ENCODE data around the gene DHH. TPM values are rescaled to one million over a fixed set of nuclear protein-coding genes. Genes with fewer than 3 reads are reported as not detected.

DHH gene
- total RNA-seq, 4 donors from 2014 or later = 0.66 to 3.0 (median 1.9) TPM

GRCh38 chr12:49060237-49061156 is 34.1 kb downstream of the DHH start, which contains the start of gene KMT2D:
Gene KMT2D (minus strand): TSS chr12:49060794. CDS start chr12:49055324, 5,470 bp downstream.
- Histone ChIP-seq H3K27ac (replicated peaks in 1 of 4) (peak within 1 kb of the TSS; percentile 96 to 98 (median 96)), H3K36me3 (no peaks in the 10 kb centered on the region), H3K4me3 (peak within 1 kb of the TSS; percentile 77 to 100 (median 98)), H3K27me3 (no peaks in the 10 kb centered on the region), H3K9me3 (no peaks in the 10 kb centered on the region), H3K4me1 (peaks cover 34 to 58% (median 51%) of the 10 kb centered on the region in 4 donors)
- peak; percentile 96 for DNase-seq (ENCODE audit: extremely low spot score)
- TF ChIP-seq CTCF (IDR thresholded peaks at IDR 0.05) (peak in 2 of 3 experiments; percentile 40 to 43), POLR2AphosphoS5 (IDR thresholded peaks at IDR 0.05) (peak; percentile 88 to 93), POLR2A (IDR thresholded peaks at IDR 0.05; ENCODE audit: low read depth) (peak; percentile 44), EP300 (IDR thresholded peaks at IDR 0.05) (no peak)
- WGBS = 0% methylated on average over 13 of the region's 74 CpGs
- intact Hi-C loops (cut with DNase I) = loop anchor here (5.0 kb wide), 2 partner anchors 67 to 172 kb away; no protein-coding TSS in a partner anchor

GRCh38 chr12:49059299-49060171 is 35.1 kb downstream of the DHH start:
- peaks cover 41 to 68% (median 59%) of the 10 kb centered on the region in 4 donors for H3K4me1 ChIP-seq
- DNase-seq (ENCODE audit: extremely low spot score) = no peak
- H3K9me3 ChIP-seq = no peaks in the 10 kb centered on the region
- no peaks in the 10 kb centered on the region for H3K27me3 ChIP-seq
- peak overlapping the region; percentile 96 to 98 (median 96) for H3K27ac ChIP-seq (replicated peaks in 1 of 4)
- WGBS = 0% methylated on average over 13 of the region's 70 CpGs
- TF ChIP-seq POLR2A (IDR thresholded peaks at IDR 0.05; ENCODE audit: low read depth) (no peak), POLR2AphosphoS5 (IDR thresholded peaks at IDR 0.05) (no peak)
- H3K4me3 ChIP-seq = peak overlapping the region; percentile 77 to 100 (median 98)
- intact Hi-C loops (cut with DNase I) = loop anchor here (5.0 kb wide), 2 partner anchors 68 to 173 kb away; no protein-coding TSS in a partner anchor
- peaks cover 2 to 8% (median 7%) of the 10 kb centered on the region in 4 donors for H3K36me3 ChIP-seq

GRCh38 chr12:49059045-49059298 is 35.6 kb downstream of the DHH start:
- Histone ChIP-seq H3K4me3 (peak overlapping the region; percentile 77 to 100 (median 98)), H3K27me3 (no peaks in the 10 kb centered on the region), H3K4me1 (peaks cover 42 to 68% (median 58%) of the 10 kb centered on the region in 4 donors), H3K36me3 (peaks cover 8 to 14% (median 13%) of the 10 kb centered on the region in 4 donors), H3K27ac (replicated peaks in 1 of 4) (peak overlapping the region; percentile 96 to 98 (median 96)), H3K9me3 (no peaks in the 10 kb centered on the region)
- DNase-seq (ENCODE audit: extremely low spot score) = no peak
- WGBS = 0% methylated on average over 1 of the region's 1 CpG
- intact Hi-C loops (cut with DNase I) = no loop called here
- TF ChIP-seq POLR2A (IDR thresholded peaks at IDR 0.05; ENCODE audit: low read depth) (no peak), EP300 (IDR thresholded peaks at IDR 0.05) (no peak), POLR2AphosphoS5 (IDR thresholded peaks at IDR 0.05) (no peak), CTCF (IDR thresholded peaks at IDR 0.05) (no peak)

GRCh38 chr12:49058366-49059044 is 36.1 kb downstream of the DHH start:
- H3K36me3 ChIP-seq = peaks cover 13 to 19% (median 17%) of the 10 kb centered on the region in 4 donors
- H3K27ac ChIP-seq (replicated peaks in 1 of 4) = peak overlapping the region; percentile 96 to 98 (median 96)
- 16% methylated on average over 4 of the region's 5 CpGs for WGBS
- peak overlapping the region; percentile 77 to 100 (median 98) for H3K4me3 ChIP-seq
- TF ChIP-seq POLR2AphosphoS5 (IDR thresholded peaks at IDR 0.05) (no peak), EP300 (IDR thresholded peaks at IDR 0.05) (no peak), POLR2A (IDR thresholded peaks at IDR 0.05; ENCODE audit: low read depth) (no peak), CTCF (IDR thresholded peaks at IDR 0.05) (no peak)
- peaks cover 42 to 64% (median 55%) of the 10 kb centered on the region in 4 donors for H3K4me1 ChIP-seq
- no peak for DNase-seq (ENCODE audit: extremely low spot score)
- H3K9me3 ChIP-seq = no peaks in the 10 kb centered on the region
- intact Hi-C loops (cut with DNase I) = no loop called here
- H3K27me3 ChIP-seq = no peaks in the 10 kb centered on the region
